ENCODE results near the gene SRL. TPM values are rescaled to one million over a fixed set of nuclear protein-coding genes. Genes with fewer than 3 reads are reported as not detected.

SRL gene
- total and polyA plus RNA-seq, 2 of the 13 experiments (the other 11 are each of a cell fraction or from before 2014, with no cell fraction given): 0.05 TPM; not detected in 1

- TF ChIP-seq ZNF770 (CRISPR knock-in tag; IDR thresholded peaks at IDR 0.05) (0 out of 2 replicates have a peak, but pooled peaks have one; percentile 56), NFIB (CRISPR knock-in tag; IDR thresholded peaks at IDR 0.05; ENCODE audit: borderline replicate concordance) (no peak), ZFP36 (IDR thresholded peaks at IDR 0.05; ENCODE audit: borderline replicate concordance, low read depth, low read length, partially characterized antibody) (peak; percentile 26), KLF15 (CRISPR knock-in tag; IDR thresholded peaks at IDR 0.05; ENCODE audit: borderline replicate concordance) (no peak), ZNF234 (CRISPR knock-in tag; conservative IDR thresholded peaks at IDR 0.05) (no peak), HNF4G (IDR thresholded peaks at IDR 0.05; ENCODE audit: borderline replicate concordance, low read depth, low read length) (no peak), HNF4G (CRISPR knock-in tag; IDR thresholded peaks at IDR 0.05; ENCODE audit: borderline replicate concordance, low read depth) (0 out of 2 replicates have a peak, but pooled peaks have one; percentile 16)
These were observed 41.7 kb downstream of the SRL start (continued) for GRCh38 chr16:4200000-4200780.

GRCh38 chr16:4198816-4199215 lies 43.1 kb downstream of the SRL start:
- no TSS peak for BruUV-seq (replicated peaks)
- no peak overlapping the region for H2AFZ ChIP-seq (ENCODE audit: low read length)
- H3K9me3 ChIP-seq (ENCODE audit: low read length): no peaks in the 10 kb centered on the region
- in situ Hi-C loops (cut with HindIII; ENCODE audit: extremely low pct_ligation_motif_present, low pct_unique_long_range_greater_than_20kb): no loop called here
- peaks cover 4% of the 10 kb centered on the region; the same call in 1 of the 2 replicates for H3K4me1 ChIP-seq (ENCODE audit: insufficient read depth, low read length)
- no peak overlapping the region for H3K4me3 ChIP-seq (replicated peaks in 1 of 3; ENCODE audit: insufficient read depth in 1 of 3, low read depth in 2 of 3, low read length in 3 of 3)
- intact Hi-C loops (cut with micrococcal nuclease; ENCODE audit: unreplicated experiment): no loop called here
- 17% methylated on average over 3 of the region's 4 CpGs for WGBS (ENCODE audit: low lambda C conversion rate)
- POLR2A ChIA-PET: interaction anchor here (0.6 kb wide), 1 partner anchor 134 kb away, joined by 3 read pairs; no protein-coding TSS in a partner anchor
- H4K20me1 ChIP-seq (ENCODE audit: insufficient read depth, low read length): no peaks in the 10 kb centered on the region
- no peak overlapping the region for H3K4me2 ChIP-seq (ENCODE audit: low read depth, low read length)
- H3K79me2 ChIP-seq (ENCODE audit: insufficient read depth, low read length): no peaks in the 10 kb centered on the region
- ATAC-seq (no peak), DNase-seq (ENCODE audit: low spot score) (no peak), FAIRE-seq (no peak)
- no peak overlapping the region for H3K9ac ChIP-seq (ENCODE audit: insufficient read depth, low read depth, low read length)
- H3K27ac ChIP-seq (ENCODE audit: extremely low read length, insufficient read depth, low read length): no peak overlapping the region
- H3K27me3 ChIP-seq (ENCODE audit: control insufficient read depth in 1 of 2, insufficient read depth in 2 of 2, low read length in 2 of 2): peaks cover 0 to 11% of the 10 kb centered on the region in 2 experiments; a peak in 1 of 5 replicates
- CTCF ChIA-PET (ENCODE audit: low intra/inter-chr PET ratio, low total read pairs): no interaction called here
- no peaks in the 10 kb centered on the region for H3K36me3 ChIP-seq (replicated peaks in 1 of 2; ENCODE audit: control insufficient read depth in 1 of 2, insufficient read depth in 2 of 2, low read length in 2 of 2)
- TF ChIP-seq LBX2 (CRISPR knock-in tag; IDR thresholded peaks at IDR 0.05; ENCODE audit: borderline replicate concordance): no peak
- TF ChIP-seq DMAP1 (CRISPR knock-in tag; IDR thresholded peaks at IDR 0.05): no peak
- no peak for TF ChIP-seq ZSCAN9 (CRISPR knock-in tag; IDR thresholded peaks at IDR 0.05; ENCODE audit: borderline replicate concordance)
- no peak for TF ChIP-seq ZNF33B (CRISPR knock-in tag; IDR thresholded peaks at IDR 0.05)
- TF ChIP-seq SMAD3 (CRISPR knock-in tag; IDR thresholded peaks at IDR 0.05): no peak
- no peak for TF ChIP-seq FOXP1 (IDR thresholded peaks at IDR 0.05)
- no peak for TF ChIP-seq FOXP1 (CRISPR knock-in tag; IDR thresholded peaks at IDR 0.05)
- no peak for TF ChIP-seq ZNF251 (CRISPR knock-in tag; IDR thresholded peaks at IDR 0.05)
- TF ChIP-seq FOXC1 (CRISPR knock-in tag; IDR thresholded peaks at IDR 0.05; ENCODE audit: borderline replicate concordance): no peak
- no peak for TF ChIP-seq SMAD9 (CRISPR knock-in tag; IDR thresholded peaks at IDR 0.05)
- TF ChIP-seq CEBPG (CRISPR knock-in tag; IDR thresholded peaks at IDR 0.05): no peak
- TF ChIP-seq PATZ1 (CRISPR knock-in tag; IDR thresholded peaks at IDR 0.05): no peak
- TF ChIP-seq SP2 (CRISPR knock-in tag; IDR thresholded peaks at IDR 0.05): no peak
- no peak for TF ChIP-seq CCDC6 (CRISPR knock-in tag; IDR thresholded peaks at IDR 0.05)

Data from HepG2 (cell line).